Activated CD8-positive, alpha-beta T cell treated with anti-CD3 and anti-CD28 coated beads, Interleukin-2, amount 10 ng/mL, durations not matched to agents 7 days and 5 days (primary cell): ENCODE measurements around the gene ENTPD1. TPM values are rescaled to one million over a fixed set of nuclear protein-coding genes. Genes with fewer than 3 reads are reported as not detected.
"Not testable (repeated sequence)": the region's sequence is repeated elsewhere in the genome, so short reads cannot be mapped to it uniquely, and the experiment has no call there.

Experiments used
- ATAC-seq: fragments of 150-1000 bp; cut with Tn5 transposase; one replicate; pipeline ENCODE4 v1.10.0; 2021; ENCODE audit warnings: moderate library complexity
- CTCF ChIA-PET: fragments of 350-600 bp; sonication (Branson Sonifier 250); formaldehyde crosslinking; loops from one replicate; lab custom pipeline; 2021; ENCODE audit warnings: antibody characterized with exemption; lab: Charles Lee
- POLR2A ChIA-PET: fragments of 350-600 bp; sonication (Branson Sonifier 250); formaldehyde crosslinking; loops from one replicate; lab custom pipeline; 2021; ENCODE audit warnings: antibody characterized with exemption; lab: Charles Lee
- DNase-seq: peaks from one replicate; pipeline ENCODE4 v3.0.0-alpha.2; 2020
- H3K27ac Mint-ChIP-seq: one replicate; pipeline ENCODE4 v1.8.0; 2021; ENCODE audit warnings: mild to moderate bottlenecking, mixed read lengths
- H3K27me3 Mint-ChIP-seq: one replicate; pipeline ENCODE4 v1.8.0; 2021; ENCODE audit warnings: low read depth, mixed read lengths
- H3K36me3 Mint-ChIP-seq: one replicate; pipeline ENCODE4 v1.8.0; 2021; ENCODE audit warnings: low read depth, mixed read lengths
- H3K4me1 Mint-ChIP-seq: one replicate; pipeline ENCODE4 v1.8.0; 2021; ENCODE audit warnings: low read depth, mixed read lengths
- H3K4me3 Mint-ChIP-seq: one replicate; pipeline ENCODE4 v1.8.0; 2021; ENCODE audit warnings: mild to moderate bottlenecking, mixed read lengths
- H3K9me3 Mint-ChIP-seq: one replicate; pipeline ENCODE4 v1.8.0; 2022; ENCODE audit warnings: mixed read lengths; ENCODE audit not compliant: insufficient read depth
- total RNA-seq, 2 experiments: library from RNA; stranded (reverse); gene quantifications; one replicate each; pipeline ENCODE4 v1.2.3, GENCODE V29; 2021

Gene ENTPD1
- total RNA-seq, 2 experiments from 2014 or later, result 14.2 to 14.9 TPM

DNA sequence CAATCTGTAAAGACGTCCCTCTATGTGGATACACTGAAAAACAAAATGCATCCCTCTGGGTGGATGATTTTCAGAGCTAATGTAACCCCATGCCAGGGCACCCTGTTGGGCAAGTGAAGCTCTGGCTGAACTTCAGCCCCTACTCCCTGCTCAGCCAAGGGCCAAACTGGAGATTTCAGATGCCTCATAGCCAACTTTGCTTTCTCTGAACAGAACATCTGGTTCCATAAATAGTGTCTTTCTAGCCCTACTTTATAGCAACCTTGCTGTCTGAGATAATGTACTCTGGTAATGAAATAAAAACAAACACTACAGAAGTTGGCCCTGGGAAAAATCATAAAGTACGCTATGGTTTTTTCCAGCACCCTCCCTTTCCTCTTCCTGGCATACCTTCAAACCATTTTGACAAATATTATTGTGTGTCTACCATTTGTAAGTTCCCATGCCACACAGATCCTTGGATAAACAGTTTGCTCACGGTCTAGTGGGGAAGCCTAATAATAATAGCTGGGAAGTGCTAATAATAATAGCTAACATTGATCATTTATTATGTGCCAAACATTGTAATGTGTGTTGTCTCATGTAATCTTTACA, 3.4 kb downstream of the ENTPD1 start:
- Mint-ChIP-seq H3K36me3 (peaks cover 19% of the 10 kb centered on the region), H3K9me3 (no peaks in the 10 kb centered on the region), H3K4me1 (peaks cover 67% of the 10 kb centered on the region), H3K27me3 (peaks cover 8% of the 10 kb centered on the region), H3K27ac (peak overlapping the region; percentile 67), H3K4me3 (peak overlapping the region; percentile 61)
- ChIA-PET CTCF (interaction anchor here (0.7 to 8.5 kb wide), 9 partner anchors 18 to 105 kb away, joined by 3 to 98 read pairs (median 4); partner anchors contain the start of gene TCTN3), POLR2A (interaction anchor here (0.7 to 3.4 kb wide), 5 partner anchors 23 to 73 kb away, joined by 4 to 27 read pairs (median 5); partner anchors contain the start of gene TCTN3)
- ATAC-seq (no peak), DNase-seq (no peak)

DNA sequence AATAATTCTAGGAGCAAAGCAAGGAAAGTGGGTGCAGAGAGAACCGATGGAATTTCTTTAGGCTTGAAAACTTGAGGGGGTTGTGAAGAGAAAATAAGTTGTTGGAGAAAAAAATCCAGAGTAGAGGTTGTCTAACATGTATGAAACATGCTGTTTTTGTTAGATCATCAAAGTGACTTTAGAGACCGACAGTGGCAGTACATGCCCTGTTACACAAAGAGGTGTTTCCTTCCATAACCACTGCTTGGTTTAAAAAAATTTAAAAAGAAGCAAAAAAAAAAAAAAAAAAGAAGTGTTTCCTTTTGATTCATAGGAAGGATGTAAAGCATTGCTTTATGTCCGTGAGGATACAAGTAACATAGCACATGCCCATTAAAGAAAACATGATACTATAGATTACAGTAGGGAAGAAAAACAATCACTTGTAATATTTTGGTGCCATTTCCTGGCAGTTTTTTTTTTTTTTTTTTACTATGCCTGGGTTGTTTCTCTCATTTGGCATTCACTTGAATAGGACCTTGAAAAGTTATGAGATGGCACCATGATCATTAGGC, 6.1 kb downstream of the ENTPD1 start:
- ChIA-PET CTCF (interaction anchor here (0.8 to 8.5 kb wide), 4 partner anchors 68 to 81 kb away, joined by 3 to 98 read pairs (median 4); partner anchors contain the start of gene TCTN3), POLR2A (interaction anchor here (1.4 kb wide), 1 partner anchor 70 kb away, joined by 4 read pairs; no protein-coding TSS in a partner anchor)
- peaks cover 7% of the 10 kb centered on the region for H3K9me3 Mint-ChIP-seq
- no peak for DNase-seq
- H3K27me3 Mint-ChIP-seq, result no peaks in the 10 kb centered on the region
- peak overlapping the region; percentile 5 for H3K4me3 Mint-ChIP-seq
- H3K36me3 Mint-ChIP-seq, result peaks cover 32% of the 10 kb centered on the region
- peaks cover 47% of the 10 kb centered on the region for H3K4me1 Mint-ChIP-seq
- ATAC-seq, result peak; percentile 25
- peak overlapping the region; percentile 71 for H3K27ac Mint-ChIP-seq

- ATAC-seq (no peak), DNase-seq (no peak)
- peaks cover 26% of the 10 kb centered on the region for H3K4me1 Mint-ChIP-seq
- peaks cover 22% of the 10 kb centered on the region for H3K9me3 Mint-ChIP-seq
- POLR2A ChIA-PET, result no interaction called here
- peak overlapping the region; percentile 53 for H3K27ac Mint-ChIP-seq
- peaks cover 10% of the 10 kb centered on the region for H3K27me3 Mint-ChIP-seq
- CTCF ChIA-PET, result interaction anchor here (0.6 to 1.6 kb wide), 3 partner anchors 17 to 74 kb away, joined by 3 to 7 read pairs (median 3); partner anchors contain the start of gene TCTN3
- no peak overlapping the region for H3K4me3 Mint-ChIP-seq
- H3K36me3 Mint-ChIP-seq, result peaks cover 52% of the 10 kb centered on the region
These were observed 12.1 kb downstream of the ENTPD1 start for GRCh38 chr10:95767884-95768556.

DNA sequence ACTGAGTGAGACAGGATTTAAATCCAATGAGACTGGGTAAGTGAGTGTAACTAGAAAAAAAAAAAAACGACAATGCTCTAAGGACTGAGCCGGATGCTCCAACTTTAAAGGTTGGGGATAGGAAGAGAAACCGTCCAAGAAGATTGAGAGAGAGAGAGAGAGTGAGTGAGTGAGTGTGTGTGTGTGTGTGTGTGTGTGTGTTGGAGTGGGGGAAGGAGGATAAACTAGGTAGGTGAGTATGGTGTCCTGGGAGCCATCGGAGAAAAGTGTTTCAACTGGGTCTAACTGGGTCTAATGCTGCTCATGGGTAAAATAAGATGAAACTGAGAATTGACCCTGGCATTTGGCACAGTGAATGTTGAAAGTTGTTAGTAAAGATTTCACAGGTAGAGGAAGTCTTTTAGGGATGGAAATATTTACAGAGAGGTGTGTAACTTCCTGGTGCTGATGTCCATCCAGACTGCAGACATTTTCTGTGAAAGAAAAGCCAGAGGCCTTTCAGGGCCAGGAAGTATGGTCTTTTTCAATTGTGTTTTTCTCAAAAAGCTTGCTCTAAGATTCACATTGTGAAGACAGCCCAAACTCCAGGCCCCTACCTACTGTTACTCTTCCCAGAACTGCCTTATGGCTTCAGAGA, 14.2 kb downstream of the ENTPD1 start:
- Mint-ChIP-seq H3K36me3 (peaks cover 51% of the 10 kb centered on the region), H3K27ac (no peak overlapping the region), H3K4me1 (peaks cover 25% of the 10 kb centered on the region), H3K4me3 (no peak overlapping the region), H3K9me3 (peaks cover 22% of the 10 kb centered on the region), H3K27me3 (peaks cover 17% of the 10 kb centered on the region)
- ChIA-PET POLR2A (no interaction called here), CTCF (no interaction called here)
- no peak for ATAC-seq
- no peak for DNase-seq

DNA sequence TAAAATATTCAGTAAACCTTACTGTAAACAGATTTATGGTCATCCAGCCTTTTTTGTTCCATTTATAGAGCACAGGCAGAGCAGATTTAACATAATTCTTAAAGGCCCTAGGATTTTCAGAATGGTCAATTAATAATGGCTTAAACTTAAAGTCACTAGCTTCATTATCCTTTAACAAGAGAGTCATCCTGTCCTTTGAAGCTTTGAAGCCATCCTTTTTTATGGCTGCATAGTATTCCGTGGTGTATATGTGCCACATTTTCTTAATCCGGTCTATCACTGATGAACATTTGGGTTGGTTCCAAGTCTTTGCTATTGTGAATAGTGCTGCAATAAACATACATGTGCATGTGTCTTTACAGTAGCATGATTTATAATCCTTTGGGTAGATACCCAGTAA, 17.5 kb downstream of the ENTPD1 start:
- H3K4me3 Mint-ChIP-seq, H3K27ac Mint-ChIP-seq, DNase-seq, ATAC-seq, CTCF ChIA-PET: not testable (repeated sequence)
- Mint-ChIP-seq H3K4me1 (peaks cover 25% of the 10 kb centered on the region), H3K27me3 (peaks cover 16% of the 10 kb centered on the region), H3K36me3 (peaks cover 46% of the 10 kb centered on the region), H3K9me3 (peaks cover 16% of the 10 kb centered on the region)
- POLR2A ChIA-PET, result interaction anchor here (0.6 to 0.8 kb wide), 2 partner anchors 12 to 17 kb away, joined by 3 read pairs; partner anchors contain the start of gene ENTPD1

DNA sequence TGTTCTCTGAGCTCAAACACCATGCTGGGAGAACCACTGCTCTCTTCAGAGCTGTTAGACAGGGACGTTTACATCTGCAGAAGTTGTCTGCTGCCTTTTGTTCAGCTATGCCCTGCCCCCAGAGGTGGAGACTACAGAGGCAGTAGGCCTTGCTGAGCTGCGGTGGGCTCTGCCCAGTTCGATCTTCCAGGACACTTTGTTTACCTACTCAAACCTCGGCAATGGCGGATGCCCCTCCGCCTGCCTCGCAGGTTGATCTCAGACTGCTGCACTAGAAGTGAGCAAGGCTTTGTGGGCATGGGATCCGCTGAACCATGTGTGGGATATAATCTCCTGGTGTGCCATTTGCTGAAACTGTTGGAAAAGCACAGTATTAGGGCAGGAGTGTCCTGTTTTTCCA, 21.7 kb downstream of the ENTPD1 start:
- Mint-ChIP-seq H3K36me3 (peaks cover 41% of the 10 kb centered on the region), H3K27me3 (peaks cover 31% of the 10 kb centered on the region), H3K4me1 (peaks cover 23% of the 10 kb centered on the region), H3K9me3 (peaks cover 16% of the 10 kb centered on the region)
- POLR2A ChIA-PET, DNase-seq, ATAC-seq, H3K4me3 Mint-ChIP-seq, H3K27ac Mint-ChIP-seq: not testable (repeated sequence)
- CTCF ChIA-PET, result interaction anchor here (1.3 to 2.4 kb wide), 2 partner anchors 9 to 18 kb away, joined by 4 to 6 read pairs; no protein-coding TSS in a partner anchor

DNA sequence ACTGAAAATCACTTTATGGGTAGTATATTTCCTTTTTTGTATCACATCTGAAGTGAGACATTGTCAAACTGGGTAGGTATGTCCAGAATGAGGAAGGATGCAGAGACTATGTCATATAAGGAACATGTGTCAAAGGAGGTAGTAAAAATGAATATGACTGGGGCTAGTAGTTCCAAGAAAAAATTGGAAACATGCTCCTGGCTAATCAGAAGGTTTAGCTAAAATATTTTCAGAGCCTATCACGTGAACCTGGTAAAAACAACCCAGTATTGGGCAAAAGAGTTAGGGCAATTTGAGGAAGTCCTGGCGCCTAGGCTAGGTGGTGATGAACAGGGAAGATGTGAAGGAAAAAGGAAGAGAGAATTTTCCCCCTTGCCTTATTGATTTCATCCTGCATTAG, 26.4 kb downstream of the ENTPD1 start:
- no peak overlapping the region for H3K27ac Mint-ChIP-seq
- ATAC-seq (no peak), DNase-seq (no peak)
- peaks cover 21% of the 10 kb centered on the region for H3K27me3 Mint-ChIP-seq
- H3K9me3 Mint-ChIP-seq, result peaks cover 3% of the 10 kb centered on the region
- H3K36me3 Mint-ChIP-seq, result peaks cover 28% of the 10 kb centered on the region
- POLR2A ChIA-PET, result interaction anchor here (0.6 to 5.9 kb wide), 3 partner anchors 24 to 358 kb away, joined by 3 to 35 read pairs (median 7); no protein-coding TSS in a partner anchor
- CTCF ChIA-PET, result interaction anchor here (1.0 to 6.6 kb wide), 3 partner anchors 58 to 88 kb away, joined by 3 to 76 read pairs (median 59); partner anchors contain the start of gene TCTN3
- no peak overlapping the region for H3K4me3 Mint-ChIP-seq
- peaks cover 63% of the 10 kb centered on the region for H3K4me1 Mint-ChIP-seq

DNA sequence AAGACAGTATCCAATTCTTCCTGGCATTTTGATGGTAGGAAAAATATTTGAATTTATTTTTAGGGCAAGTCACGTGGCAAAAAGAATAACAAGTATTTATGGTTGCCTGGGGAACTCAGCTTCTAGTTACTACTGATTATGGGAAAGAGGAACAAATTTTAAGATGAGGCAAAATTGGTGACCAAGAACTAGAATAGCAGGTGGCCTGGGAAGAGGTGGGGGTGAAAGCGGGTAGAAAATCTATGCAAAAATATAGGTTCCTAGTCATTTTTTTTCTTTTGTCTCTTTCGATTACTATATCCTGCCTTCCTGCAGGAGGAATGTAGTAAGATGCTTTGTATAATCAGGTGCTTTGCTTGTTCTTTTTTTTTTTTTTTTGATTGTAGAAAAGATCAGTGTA, 27.8 kb downstream of the ENTPD1 start:
- H3K36me3 Mint-ChIP-seq, result peaks cover 24% of the 10 kb centered on the region
- peaks cover 1% of the 10 kb centered on the region for H3K9me3 Mint-ChIP-seq
- ChIA-PET POLR2A (interaction anchor here (0.6 to 5.9 kb wide), 3 partner anchors 10 to 49 kb away, joined by 3 to 35 read pairs (median 3); partner anchors contain the start of gene ENTPD1), CTCF (interaction anchor here (0.7 to 6.6 kb wide), 4 partner anchors 25 to 89 kb away, joined by 3 to 76 read pairs (median 32); partner anchors contain the start of genes ENTPD1 and TCTN3)
- H3K4me1 Mint-ChIP-seq, result peaks cover 69% of the 10 kb centered on the region
- DNase-seq (no peak), ATAC-seq (no peak)
- H3K27ac Mint-ChIP-seq, result no peak overlapping the region
- H3K27me3 Mint-ChIP-seq, result peaks cover 20% of the 10 kb centered on the region
- H3K4me3 Mint-ChIP-seq, result no peak overlapping the region

DNA sequence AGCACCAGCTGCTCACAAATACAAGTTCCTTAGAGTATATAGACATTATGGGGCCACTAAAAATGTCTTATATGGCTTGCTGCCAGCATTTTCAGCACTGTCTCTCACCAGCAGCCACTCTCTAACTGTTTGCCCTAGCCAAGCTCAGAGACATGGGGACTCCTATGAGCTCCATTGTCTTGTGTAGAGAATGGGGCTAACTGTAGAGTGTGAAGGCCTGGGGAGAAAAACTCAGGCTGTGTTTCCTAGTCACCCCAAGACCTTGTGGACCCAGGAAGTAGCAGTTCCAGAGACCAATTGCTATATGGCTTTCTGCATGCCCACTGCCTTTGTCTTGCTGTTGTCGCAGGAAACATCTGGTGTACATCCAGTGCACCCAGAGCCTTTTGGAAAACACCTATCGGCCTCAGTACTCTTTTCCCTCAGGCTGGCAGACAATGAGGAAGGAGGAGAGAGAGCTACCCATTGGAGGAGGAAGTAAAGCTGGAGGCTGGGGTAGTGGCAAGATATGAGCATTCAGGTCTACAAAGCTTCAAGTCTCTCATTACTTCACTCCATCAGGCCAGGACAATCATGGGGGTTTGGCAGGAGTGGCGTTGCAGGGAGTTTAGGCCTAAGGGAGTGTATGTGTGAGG, 28.4 kb downstream of the ENTPD1 start:
- ChIA-PET CTCF (interaction anchor here (0.7 to 6.6 kb wide), 8 partner anchors 11 to 90 kb away, joined by 3 to 76 read pairs (median 4); partner anchors contain the start of genes ENTPD1 and TCTN3), POLR2A (interaction anchor here (0.6 to 5.9 kb wide), 3 partner anchors 10 to 48 kb away, joined by 3 to 35 read pairs (median 3); no protein-coding TSS in a partner anchor)
- ATAC-seq, result no peak
- peaks cover 4% of the 10 kb centered on the region for H3K9me3 Mint-ChIP-seq
- H3K4me3 Mint-ChIP-seq, result no peak overlapping the region
- H3K27me3 Mint-ChIP-seq, result peaks cover 16% of the 10 kb centered on the region
- peaks cover 22% of the 10 kb centered on the region for H3K36me3 Mint-ChIP-seq
- peaks cover 69% of the 10 kb centered on the region for H3K4me1 Mint-ChIP-seq
- peak overlapping the region; percentile 88 for H3K27ac Mint-ChIP-seq
- no peak for DNase-seq

GRCh38 chr10:95785317-95785716, 29.4 kb downstream of the ENTPD1 start:
- CTCF ChIA-PET, result interaction anchor here (0.8 to 6.6 kb wide), 11 partner anchors 10 to 91 kb away, joined by 3 to 76 read pairs (median 4); partner anchors contain the start of gene TCTN3
- H3K4me1 Mint-ChIP-seq, result peaks cover 73% of the 10 kb centered on the region
- H3K27me3 Mint-ChIP-seq, result peaks cover 14% of the 10 kb centered on the region
- peak overlapping the region; percentile 88 for H3K27ac Mint-ChIP-seq
- peak; percentile 50 for DNase-seq
- H3K36me3 Mint-ChIP-seq, result peaks cover 25% of the 10 kb centered on the region
- POLR2A ChIA-PET, result interaction anchor here (0.9 to 5.9 kb wide), 2 partner anchors 9 to 47 kb away, joined by 3 to 35 read pairs; no protein-coding TSS in a partner anchor
- peaks cover 4% of the 10 kb centered on the region for H3K9me3 Mint-ChIP-seq
- peak overlapping the region; percentile 58 for H3K4me3 Mint-ChIP-seq
- ATAC-seq, result peak; percentile 29
